HepG2 (cell line): Measurements from ENCODE around the gene MYRIP. TPM values are rescaled to one million over a fixed set of nuclear protein-coding genes. Genes with fewer than 3 reads are reported as not detected.

Experiments
- ATF3 ChIP-seq: sonication (generic); formaldehyde crosslinking; IDR thresholded peaks from 2 replicates; pipeline ENCODE4 v1.4.0; 2020; ENCODE audit warnings: missing genetic modification reagents
- EP300 ChIP-seq, 3 experiments: sonication (generic) in 1 of 3; formaldehyde crosslinking in 1 of 3; IDR thresholded peaks; 2 replicates each; pipeline versions ENCODE4 v1.5.1 to v1.6.1; 2011 to 2020; ENCODE audit warnings: low read depth in 2 of 3, low read length in 2 of 3, borderline replicate concordance in 1 of 3, improper control_type of control experiment in 1 of 3, mild to moderate bottlenecking in 1 of 3, missing genetic modification reagents in 1 of 3, moderate library complexity in 1 of 3
- HOXA9 ChIP-seq: sonication (generic); formaldehyde crosslinking; IDR thresholded peaks from 2 replicates; pipeline ENCODE4 v1.8.1; 2022; ENCODE audit warnings: missing genetic modification reagents, mild to moderate bottlenecking, moderate library complexity, borderline replicate concordance
- IRF2 ChIP-seq: IDR thresholded peaks from 2 replicates; pipeline ENCODE4 v1.6.1; 2018; ENCODE audit warnings: missing genetic modification reagents, missing compliant biosample characterization
- KDM5B ChIP-seq: sonication (generic); formaldehyde crosslinking; IDR thresholded peaks from 2 replicates; pipeline ENCODE4 v1.4.0; 2020; ENCODE audit warnings: missing genetic modification reagents, mild to moderate bottlenecking, borderline replicate concordance
- MATR3 ChIP-seq: sonication (generic); formaldehyde crosslinking; IDR thresholded peaks from 2 replicates; pipeline ENCODE4 v1.4.0; 2020; ENCODE audit warnings: missing genetic modification reagents
- NCOA1 ChIP-seq: sonication (generic); formaldehyde crosslinking; IDR thresholded peaks from 2 replicates; pipeline ENCODE4 v1.9.0; 2021; ENCODE audit warnings: missing genetic modification reagents
- SOX13 ChIP-seq, 3 experiments: fragments of 450-650 bp in 1 of 3; sonication (generic) in 1 of 3; formaldehyde crosslinking in 1 of 3; IDR thresholded peaks in 2 of 3; conservative IDR thresholded peaks in 1 of 3; 2 replicates each; pipeline versions ENCODE4 v1.5.0 to v1.6.1; 2016 to 2020; ENCODE audit warnings: antibody characterized with exemption in 1 of 3, mild to moderate bottlenecking in 1 of 3, missing compliant biosample characterization in 1 of 3, missing genetic modification reagents in 1 of 3, moderate library complexity in 1 of 3
- SOX5 ChIP-seq: IDR thresholded peaks from 2 replicates; pipeline ENCODE4 v1.6.1; 2016; ENCODE audit warnings: borderline replicate concordance
- ZC3H13 ChIP-seq: sonication (generic); formaldehyde crosslinking; IDR thresholded peaks from 2 replicates; pipeline ENCODE4 v1.8.1; 2023; ENCODE audit warnings: mild to moderate bottlenecking, missing genetic modification reagents, moderate library complexity
- ZNF180 ChIP-seq: sonication (generic); formaldehyde crosslinking; IDR thresholded peaks from 2 replicates; pipeline ENCODE4 v1.4.0; 2020; ENCODE audit warnings: low read depth, missing genetic modification reagents, borderline replicate concordance
- ZNF407 ChIP-seq: sonication (generic); formaldehyde crosslinking; IDR thresholded peaks from one replicate; pipeline ENCODE4 v1.5.1; 2020; ENCODE audit warnings: mild to moderate bottlenecking, missing genetic modification reagents; ENCODE audit errors: not compliant biosample characterization
- ZNF674 ChIP-seq: sonication (generic); formaldehyde crosslinking; IDR thresholded peaks from 2 replicates; pipeline ENCODE4 v1.5.0; 2020; ENCODE audit warnings: low read depth, mild to moderate bottlenecking, missing genetic modification reagents
- polyA plus RNA-seq, 8 experiments: library from polyadenylated mRNA; depleted of rRNA in 3 of 8; stranded (reverse) in 7 of 8; unstranded in 1 of 8; fragments of >200 nt; fragmentation: Illumina TruSeq in 4 of 8; extraction: Trizol in 4 of 8; gene quantifications; 2 replicates each; pipeline versions ENCODE4 v1.2.1 to v1.2.3, GENCODE V29; 2011 to 2016; ENCODE audit warnings: low read depth in 4 of 8, missing spikeins in 1 of 8, mixed read lengths in 1 of 8; ENCODE audit not compliant: insufficient read depth in 1 of 8
- total RNA-seq, 5 experiments: library from RNA; depleted of rRNA; stranded (reverse); fragments of >200 nt; fragmentation: Illumina TruSeq; extraction: Trizol; gene quantifications; 2 replicates each; pipeline ENCODE4 v1.2.3, GENCODE V29; 2016; ENCODE audit warnings: low read depth in 1 of 5
- TF ChIP-seq, protein P1 (sequence below): sonication (generic); formaldehyde crosslinking; IDR thresholded peaks from 2 replicates; pipeline ENCODE4 v1.5.0; 2020; ENCODE audit warnings: mild to moderate bottlenecking, missing genetic modification reagents, moderate library complexity
- TF ChIP-seq, protein P2 (sequence below): fragments of 450-650 bp; IDR thresholded peaks from 2 replicates; pipeline ENCODE4 v1.6.1; 2017; ENCODE audit warnings: mild to moderate bottlenecking

Gene MYRIP
- total and polyA plus RNA-seq, 2 of the 13 experiments (the other 11 are each of a cell fraction or from before 2014, with no cell fraction given), result 0.64 to 0.84 TPM

DNA sequence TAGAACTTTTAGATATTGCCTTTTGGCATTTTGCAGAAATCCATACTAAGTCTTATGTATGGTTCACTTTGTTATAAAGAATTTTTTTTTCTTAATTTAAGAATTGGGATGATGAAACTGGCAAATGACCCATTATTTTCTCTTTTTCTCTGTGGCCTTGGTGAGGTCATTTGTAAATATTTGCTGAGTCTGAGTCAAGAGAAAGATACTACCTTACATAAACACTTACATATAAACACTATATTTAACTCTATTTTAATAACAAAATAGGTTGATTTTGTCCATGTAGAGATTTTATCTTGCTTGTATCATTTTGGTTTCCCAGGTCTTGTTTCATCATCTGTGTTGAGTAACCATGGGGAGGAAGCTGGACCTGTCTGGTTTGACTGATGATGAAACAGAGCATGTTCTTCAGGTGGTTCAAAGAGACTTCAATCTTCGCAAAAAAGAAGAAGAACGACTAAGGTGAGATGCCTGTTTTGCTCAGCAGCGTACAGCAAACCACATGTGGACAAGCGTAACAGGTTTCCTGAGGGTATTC is 91.1 kb downstream of the MYRIP start (continued):
- TF ChIP-seq SOX13 (IDR thresholded peaks at IDR 0.05) (no peak), SOX13 (CRISPR knock-in tag; conservative IDR thresholded peaks at IDR 0.05 in 1 of 2, IDR thresholded peaks at IDR 0.05 in 1 of 2) (peak in 1 of 2 experiments; percentile 8; a peak in 1 of 4 replicates), ZNF180 (no peak), NCOA1 (CRISPR knock-in tag) (no peak), ZC3H13 (CRISPR knock-in tag) (no peak), IRF2 (CRISPR knock-in tag) (no peak), EP300 (IDR thresholded peaks at IDR 0.05; ENCODE audit: low read depth in 2 of 2, low read length in 2 of 2) (peak in 1 of 2 experiments; percentile 31; a peak in 1 of 4 replicates), EP300 (CRISPR knock-in tag; IDR thresholded peaks at IDR 0.05; ENCODE audit: borderline replicate concordance) (no peak), KDM5B (no peak), SOX5 (CRISPR knock-in tag) (0 out of 2 replicates have a peak, but pooled peaks have one; percentile 28), ATF3 (CRISPR knock-in tag) (peak; percentile 59), HOXA9 (no peak), ZNF407 (CRISPR knock-in tag) (no peak), MATR3 (CRISPR knock-in tag) (no peak), ZNF674 (CRISPR knock-in tag) (no peak)
- TF ChIP-seq, protein P1, sequence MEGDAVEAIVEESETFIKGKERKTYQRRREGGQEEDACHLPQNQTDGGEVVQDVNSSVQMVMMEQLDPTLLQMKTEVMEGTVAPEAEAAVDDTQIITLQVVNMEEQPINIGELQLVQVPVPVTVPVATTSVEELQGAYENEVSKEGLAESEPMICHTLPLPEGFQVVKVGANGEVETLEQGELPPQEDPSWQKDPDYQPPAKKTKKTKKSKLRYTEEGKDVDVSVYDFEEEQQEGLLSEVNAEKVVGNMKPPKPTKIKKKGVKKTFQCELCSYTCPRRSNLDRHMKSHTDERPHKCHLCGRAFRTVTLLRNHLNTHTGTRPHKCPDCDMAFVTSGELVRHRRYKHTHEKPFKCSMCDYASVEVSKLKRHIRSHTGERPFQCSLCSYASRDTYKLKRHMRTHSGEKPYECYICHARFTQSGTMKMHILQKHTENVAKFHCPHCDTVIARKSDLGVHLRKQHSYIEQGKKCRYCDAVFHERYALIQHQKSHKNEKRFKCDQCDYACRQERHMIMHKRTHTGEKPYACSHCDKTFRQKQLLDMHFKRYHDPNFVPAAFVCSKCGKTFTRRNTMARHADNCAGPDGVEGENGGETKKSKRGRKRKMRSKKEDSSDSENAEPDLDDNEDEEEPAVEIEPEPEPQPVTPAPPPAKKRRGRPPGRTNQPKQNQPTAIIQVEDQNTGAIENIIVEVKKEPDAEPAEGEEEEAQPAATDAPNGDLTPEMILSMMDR (CRISPR knock-in tag), result no peak
- TF ChIP-seq, protein P2, sequence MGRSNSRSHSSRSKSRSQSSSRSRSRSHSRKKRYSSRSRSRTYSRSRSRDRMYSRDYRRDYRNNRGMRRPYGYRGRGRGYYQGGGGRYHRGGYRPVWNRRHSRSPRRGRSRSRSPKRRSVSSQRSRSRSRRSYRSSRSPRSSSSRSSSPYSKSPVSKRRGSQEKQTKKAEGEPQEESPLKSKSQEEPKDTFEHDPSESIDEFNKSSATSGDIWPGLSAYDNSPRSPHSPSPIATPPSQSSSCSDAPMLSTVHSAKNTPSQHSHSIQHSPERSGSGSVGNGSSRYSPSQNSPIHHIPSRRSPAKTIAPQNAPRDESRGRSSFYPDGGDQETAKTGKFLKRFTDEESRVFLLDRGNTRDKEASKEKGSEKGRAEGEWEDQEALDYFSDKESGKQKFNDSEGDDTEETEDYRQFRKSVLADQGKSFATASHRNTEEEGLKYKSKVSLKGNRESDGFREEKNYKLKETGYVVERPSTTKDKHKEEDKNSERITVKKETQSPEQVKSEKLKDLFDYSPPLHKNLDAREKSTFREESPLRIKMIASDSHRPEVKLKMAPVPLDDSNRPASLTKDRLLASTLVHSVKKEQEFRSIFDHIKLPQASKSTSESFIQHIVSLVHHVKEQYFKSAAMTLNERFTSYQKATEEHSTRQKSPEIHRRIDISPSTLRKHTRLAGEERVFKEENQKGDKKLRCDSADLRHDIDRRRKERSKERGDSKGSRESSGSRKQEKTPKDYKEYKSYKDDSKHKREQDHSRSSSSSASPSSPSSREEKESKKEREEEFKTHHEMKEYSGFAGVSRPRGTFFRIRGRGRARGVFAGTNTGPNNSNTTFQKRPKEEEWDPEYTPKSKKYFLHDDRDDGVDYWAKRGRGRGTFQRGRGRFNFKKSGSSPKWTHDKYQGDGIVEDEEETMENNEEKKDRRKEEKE, result no peak
